Measurements from ENCODE around the gene SNX4.

The SNX4 gene

DNA sequence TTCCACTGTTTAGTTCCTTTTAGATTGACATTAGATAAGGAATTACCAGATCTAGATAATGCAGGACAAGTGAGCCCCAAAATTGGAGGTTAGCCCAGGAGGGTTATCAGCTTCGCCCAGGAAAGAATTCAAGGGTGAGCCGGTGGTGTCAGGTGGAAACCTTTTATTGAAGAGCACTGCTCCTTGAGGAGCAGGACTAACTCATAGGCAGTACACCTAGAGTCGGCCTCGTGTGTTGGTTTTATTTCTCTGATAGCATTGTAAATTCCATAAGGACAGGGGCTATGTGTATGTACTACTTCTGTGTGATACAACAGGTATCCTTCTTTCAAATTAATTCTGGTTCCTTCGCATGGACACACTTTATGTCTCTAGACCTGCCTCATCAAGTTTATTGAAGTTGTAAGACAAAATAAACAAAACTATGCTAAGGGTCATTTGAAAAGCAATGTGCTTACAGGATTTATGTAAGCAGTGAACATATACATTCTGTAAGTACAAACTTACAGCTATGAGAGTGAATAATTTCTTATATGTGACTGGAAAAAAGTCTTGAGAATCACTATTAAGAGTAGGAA, 57.2 kb downstream of the SNX4 start:
- Histone ChIP-seq H3K9ac (ENCODE audit: low read length in 2 of 2) (no peak overlapping the region), H3K27ac (ENCODE audit: low read length) (no peak overlapping the region), H3K9me3 (ENCODE audit: control insufficient read depth in 2 of 2, low read length in 2 of 2) (no peaks in the 10 kb centered on the region), H3K27me3 (ENCODE audit: control insufficient read depth in 1 of 2, insufficient read depth in 2 of 2, low read length in 2 of 2) (no peaks in the 10 kb centered on the region), H3K4me1 (ENCODE audit: control insufficient read depth, insufficient read depth, low read length) (peaks cover 3% of the 10 kb centered on the region), H3K4me3 (ENCODE audit: low read length in 2 of 2) (no peak overlapping the region), H3K36me3 (ENCODE audit: control insufficient read depth in 2 of 2, insufficient read depth in 2 of 2, low read length in 2 of 2) (peaks cover 2 to 10% of the 10 kb centered on the region in 2 donors)

DNA sequence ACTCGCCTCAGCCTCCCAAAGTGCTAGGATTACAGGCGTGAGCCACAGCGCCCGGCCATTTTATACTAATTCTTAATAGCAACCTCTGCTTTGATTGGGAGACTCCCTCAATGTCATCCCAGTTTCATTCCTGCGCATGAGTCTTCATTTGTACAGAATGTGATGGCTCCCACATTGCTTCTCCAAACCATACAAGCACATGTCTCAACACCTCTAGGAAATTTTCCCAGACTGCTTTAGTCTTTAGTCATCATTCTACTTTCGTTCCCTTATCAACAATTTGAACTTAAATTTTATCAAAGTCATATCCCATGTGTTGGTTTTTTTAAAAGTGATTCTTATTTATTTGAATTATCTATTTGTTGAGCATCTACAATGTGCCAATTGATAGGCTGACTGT, 58.1 kb downstream of the SNX4 start:
- Histone ChIP-seq H3K9ac (ENCODE audit: low read length in 2 of 2) (no peak overlapping the region), H3K36me3 (ENCODE audit: control insufficient read depth in 2 of 2, insufficient read depth in 2 of 2, low read length in 2 of 2) (peaks cover 0 to 14% of the 10 kb centered on the region in 2 donors), H3K27me3 (ENCODE audit: control insufficient read depth in 1 of 2, insufficient read depth in 2 of 2, low read length in 2 of 2) (no peaks in the 10 kb centered on the region), H3K27ac (ENCODE audit: low read length) (no peak overlapping the region), H3K4me1 (ENCODE audit: control insufficient read depth, insufficient read depth, low read length) (peaks cover 3% of the 10 kb centered on the region), H3K9me3 (ENCODE audit: control insufficient read depth in 2 of 2, low read length in 2 of 2) (no peaks in the 10 kb centered on the region), H3K4me3 (ENCODE audit: low read length in 2 of 2) (no peak overlapping the region)

GRCh38 chr3:125460233-125460632, 59.8 kb downstream of the SNX4 start:
- Histone ChIP-seq H3K27ac (ENCODE audit: low read length) (no peak overlapping the region), H3K36me3 (ENCODE audit: control insufficient read depth in 2 of 2, insufficient read depth in 2 of 2, low read length in 2 of 2) (peaks cover 3 to 24% of the 10 kb centered on the region in 2 donors)

GRCh38 chr3:125443923-125444322, 76.1 kb downstream of the SNX4 start:
- H3K27me3 ChIP-seq (ENCODE audit: control insufficient read depth in 1 of 2, insufficient read depth in 2 of 2, low read length in 2 of 2) = no peaks in the 10 kb centered on the region
- no peak overlapping the region for H3K9ac ChIP-seq (ENCODE audit: low read length in 2 of 2)
- no peak overlapping the region for H3K27ac ChIP-seq (ENCODE audit: low read length)
- no peak overlapping the region for H3K4me3 ChIP-seq (ENCODE audit: low read length in 2 of 2)
- H3K36me3 ChIP-seq (ENCODE audit: control insufficient read depth in 2 of 2, insufficient read depth in 2 of 2, low read length in 2 of 2) = peaks cover 10 to 13% of the 10 kb centered on the region in 2 donors
- no peaks in the 10 kb centered on the region for H3K4me1 ChIP-seq (ENCODE audit: control insufficient read depth, insufficient read depth, low read length)
- H3K9me3 ChIP-seq (ENCODE audit: control insufficient read depth in 2 of 2, low read length in 2 of 2) = peaks cover 3 to 9% of the 10 kb centered on the region in 2 donors

More at GRCh38 chr3:125460233-125460632, 59.8 kb downstream of the SNX4 start:
- Histone ChIP-seq H3K4me1 (ENCODE audit: control insufficient read depth, insufficient read depth, low read length) (peaks cover 3% of the 10 kb centered on the region), H3K9ac (ENCODE audit: low read length in 2 of 2) (no peak overlapping the region), H3K9me3 (ENCODE audit: control insufficient read depth in 2 of 2, low read length in 2 of 2) (no peaks in the 10 kb centered on the region), H3K4me3 (ENCODE audit: low read length in 2 of 2) (no peak overlapping the region), H3K27me3 (ENCODE audit: control insufficient read depth in 1 of 2, insufficient read depth in 2 of 2, low read length in 2 of 2) (no peaks in the 10 kb centered on the region)

GRCh38 chr3:125442506-125442905, 77.5 kb downstream of the SNX4 start:
- Histone ChIP-seq H3K4me3 (ENCODE audit: low read length in 2 of 2) (no peak overlapping the region), H3K9ac (ENCODE audit: low read length in 2 of 2) (no peak overlapping the region)

GRCh38 chr3:125440970-125441369, 79.0 kb downstream of the SNX4 start:
- Histone ChIP-seq H3K4me3 (ENCODE audit: low read length in 2 of 2) (no peak overlapping the region), H3K27ac (ENCODE audit: low read length) (no peak overlapping the region), H3K4me1 (ENCODE audit: control insufficient read depth, insufficient read depth, low read length) (no peaks in the 10 kb centered on the region), H3K9me3 (ENCODE audit: control insufficient read depth in 2 of 2, low read length in 2 of 2) (peaks cover 3 to 9% of the 10 kb centered on the region in 2 donors), H3K36me3 (ENCODE audit: control insufficient read depth in 2 of 2, insufficient read depth in 2 of 2, low read length in 2 of 2) (peaks cover 4 to 6% of the 10 kb centered on the region in 2 donors), H3K27me3 (ENCODE audit: control insufficient read depth in 1 of 2, insufficient read depth in 2 of 2, low read length in 2 of 2) (no peaks in the 10 kb centered on the region), H3K9ac (ENCODE audit: low read length in 2 of 2) (no peak overlapping the region)

More at GRCh38 chr3:125442506-125442905, 77.5 kb downstream of the SNX4 start:
- Histone ChIP-seq H3K27ac (ENCODE audit: low read length) (no peak overlapping the region), H3K9me3 (ENCODE audit: control insufficient read depth in 2 of 2, low read length in 2 of 2) (peaks cover 3 to 9% of the 10 kb centered on the region in 2 donors), H3K4me1 (ENCODE audit: control insufficient read depth, insufficient read depth, low read length) (no peaks in the 10 kb centered on the region), H3K36me3 (ENCODE audit: control insufficient read depth in 2 of 2, insufficient read depth in 2 of 2, low read length in 2 of 2) (peaks cover 10 to 11% of the 10 kb centered on the region in 2 donors), H3K27me3 (ENCODE audit: control insufficient read depth in 1 of 2, insufficient read depth in 2 of 2, low read length in 2 of 2) (no peaks in the 10 kb centered on the region)

- Histone ChIP-seq H3K27me3 (ENCODE audit: control insufficient read depth in 1 of 2, insufficient read depth in 2 of 2, low read length in 2 of 2) (no peaks in the 10 kb centered on the region), H3K27ac (ENCODE audit: low read length) (no peak overlapping the region), H3K36me3 (ENCODE audit: control insufficient read depth in 2 of 2, insufficient read depth in 2 of 2, low read length in 2 of 2) (peaks cover under 1 to 4% of the 10 kb centered on the region in 2 donors), H3K4me3 (ENCODE audit: low read length in 2 of 2) (no peak overlapping the region), H3K4me1 (ENCODE audit: control insufficient read depth, insufficient read depth, low read length) (no peaks in the 10 kb centered on the region), H3K9me3 (ENCODE audit: control insufficient read depth in 2 of 2, low read length in 2 of 2) (peaks cover 3 to 9% of the 10 kb centered on the region in 2 donors), H3K9ac (ENCODE audit: low read length in 2 of 2) (no peak overlapping the region)
Observed at GRCh38 chr3:125440559-125440955, 79.4 kb downstream of the SNX4 start.

- Histone ChIP-seq H3K9ac (ENCODE audit: low read length in 2 of 2) (no peak overlapping the region), H3K36me3 (ENCODE audit: control insufficient read depth in 2 of 2, insufficient read depth in 2 of 2, low read length in 2 of 2) (peaks cover 0 to 2% of the 10 kb centered on the region in 2 donors), H3K27ac (ENCODE audit: low read length) (no peak overlapping the region), H3K4me1 (ENCODE audit: control insufficient read depth, insufficient read depth, low read length) (no peaks in the 10 kb centered on the region), H3K9me3 (ENCODE audit: control insufficient read depth in 2 of 2, low read length in 2 of 2) (peaks cover 3 to 5% of the 10 kb centered on the region in 2 donors), H3K4me3 (ENCODE audit: low read length in 2 of 2) (no peak overlapping the region), H3K27me3 (ENCODE audit: control insufficient read depth in 1 of 2, insufficient read depth in 2 of 2, low read length in 2 of 2) (no peaks in the 10 kb centered on the region)
Observed at GRCh38 chr3:125437631-125438435, 82.2 kb downstream of the SNX4 start.

DNA sequence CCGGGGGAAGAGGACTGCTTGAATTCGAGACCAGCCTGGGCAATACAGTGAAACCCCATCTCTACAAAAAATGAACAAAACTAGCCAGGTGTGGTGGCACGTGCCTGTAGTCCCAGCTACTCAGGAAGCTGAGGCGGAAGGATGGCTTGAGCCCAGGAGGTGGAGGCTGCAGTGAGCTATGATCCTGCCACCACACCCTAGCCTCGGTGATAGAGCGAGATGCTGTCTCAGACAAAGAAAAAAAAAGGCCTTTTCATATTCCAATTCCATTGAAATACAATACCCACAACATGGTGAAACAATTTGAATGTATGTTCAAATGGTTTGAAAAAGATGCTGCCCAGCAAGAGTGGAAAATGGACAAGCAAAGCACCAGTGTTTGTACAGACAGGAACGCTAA, 83.1 kb downstream of the SNX4 start:
- peaks cover 0 to under 1% of the 10 kb centered on the region in 2 donors for H3K9me3 ChIP-seq (ENCODE audit: control insufficient read depth in 2 of 2, low read length in 2 of 2)
- no peak overlapping the region for H3K4me3 ChIP-seq (ENCODE audit: low read length in 2 of 2)
- no peaks in the 10 kb centered on the region for H3K27me3 ChIP-seq (ENCODE audit: control insufficient read depth in 1 of 2, insufficient read depth in 2 of 2, low read length in 2 of 2)
- no peak overlapping the region for H3K9ac ChIP-seq (ENCODE audit: low read length in 2 of 2)
- no peaks in the 10 kb centered on the region for H3K4me1 ChIP-seq (ENCODE audit: control insufficient read depth, insufficient read depth, low read length)
- no peaks in the 10 kb centered on the region for H3K36me3 ChIP-seq (ENCODE audit: control insufficient read depth in 2 of 2, insufficient read depth in 2 of 2, low read length in 2 of 2)
- no peak overlapping the region for H3K27ac ChIP-seq (ENCODE audit: low read length)

- H3K9me3 ChIP-seq (ENCODE audit: control insufficient read depth in 2 of 2, low read length in 2 of 2) = no peaks in the 10 kb centered on the region
- no peak overlapping the region for H3K27ac ChIP-seq (ENCODE audit: low read length)
- no peak overlapping the region for H3K9ac ChIP-seq (ENCODE audit: low read length in 2 of 2)
Observed at GRCh38 chr3:125435231-125435630, 84.8 kb downstream of the SNX4 start.

DNA sequence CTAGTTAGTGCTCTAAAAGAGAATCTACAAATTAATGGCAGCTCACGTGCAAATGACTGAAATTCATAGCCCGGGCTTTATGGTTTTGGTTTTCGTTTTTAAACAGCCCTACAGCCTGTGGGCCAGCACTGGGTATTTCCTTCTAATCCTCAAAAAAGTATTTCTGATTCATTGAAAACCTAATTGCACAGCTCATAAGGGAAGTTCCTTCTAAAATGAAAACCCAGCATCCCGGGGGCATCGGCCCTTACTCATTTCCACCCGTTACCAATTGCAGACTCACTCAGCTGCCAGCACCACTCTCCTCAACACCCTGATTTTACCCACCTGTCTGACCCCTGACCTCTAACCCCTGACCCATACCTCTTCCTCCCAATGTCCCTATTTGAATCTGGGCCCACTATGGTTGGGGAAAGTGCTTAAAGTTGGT, 85.4 kb downstream of the SNX4 start:
- Histone ChIP-seq H3K36me3 (ENCODE audit: control insufficient read depth in 2 of 2, insufficient read depth in 2 of 2, low read length in 2 of 2) (no peaks in the 10 kb centered on the region), H3K9ac (ENCODE audit: low read length in 2 of 2) (no peak overlapping the region), H3K9me3 (ENCODE audit: control insufficient read depth in 2 of 2, low read length in 2 of 2) (no peaks in the 10 kb centered on the region), H3K4me3 (ENCODE audit: low read length in 2 of 2) (no peak overlapping the region), H3K27ac (ENCODE audit: low read length) (no peak overlapping the region), H3K4me1 (ENCODE audit: control insufficient read depth, insufficient read depth, low read length) (no peaks in the 10 kb centered on the region), H3K27me3 (ENCODE audit: control insufficient read depth in 1 of 2, insufficient read depth in 2 of 2, low read length in 2 of 2) (no peaks in the 10 kb centered on the region)

More at GRCh38 chr3:125435231-125435630, 84.8 kb downstream of the SNX4 start:
- no peak overlapping the region for H3K4me3 ChIP-seq (ENCODE audit: low read length in 2 of 2)
- no peaks in the 10 kb centered on the region for H3K4me1 ChIP-seq (ENCODE audit: control insufficient read depth, insufficient read depth, low read length)
- H3K27me3 ChIP-seq (ENCODE audit: control insufficient read depth in 1 of 2, insufficient read depth in 2 of 2, low read length in 2 of 2) = no peaks in the 10 kb centered on the region
- no peaks in the 10 kb centered on the region for H3K36me3 ChIP-seq (ENCODE audit: control insufficient read depth in 2 of 2, insufficient read depth in 2 of 2, low read length in 2 of 2)
